WTC11 (cell line): ENCODE measurements around the gene BPIFA3. TPM values are rescaled to one million over a fixed set of nuclear protein-coding genes. Genes with fewer than 3 reads are reported as not detected.
A peak's percentile ranks its signal among the peaks of the same experiment; 100 is the strongest.

Experiments
- ATAC-seq: fragments of 200-7000 bp; cut with Tn5 transposase; 2 replicates; pipeline ENCODE4 v1.10.0; 2021; ENCODE audit warnings: mild to moderate bottlenecking, moderate library complexity
- CTCF ChIA-PET: fragments of 300-600 bp; sonication (Branson Sonifier 250); formaldehyde crosslinking; loops from one replicate; lab custom pipeline; 2021; ENCODE audit warnings: antibody characterized with exemption; lab: Charles Lee
- POLR2A ChIA-PET: fragments of 350-600 bp; sonication (Branson Sonifier 250); formaldehyde crosslinking; loops from one replicate; lab custom pipeline; 2021; ENCODE audit warnings: antibody characterized with exemption; lab: Charles Lee
- DNase-seq: peaks from one replicate; pipeline ENCODE4 v3.0.0; 2021; ENCODE audit warnings: low spot score
- H3K27ac Mint-ChIP-seq: 2 replicates; pipeline ENCODE4 v1.8.0; 2021; ENCODE audit warnings: mixed read lengths
- H3K27me3 Mint-ChIP-seq: 2 replicates; pipeline ENCODE4 v1.8.0; 2021; ENCODE audit warnings: low read depth, mild to moderate bottlenecking, moderate library complexity, mixed read lengths
- H3K36me3 Mint-ChIP-seq: 2 replicates; pipeline ENCODE4 v1.8.0; 2021; ENCODE audit warnings: mixed read lengths
- H3K4me1 Mint-ChIP-seq: 2 replicates; pipeline ENCODE4 v1.8.0; 2022; ENCODE audit warnings: mixed read lengths
- H3K4me3 Mint-ChIP-seq: 2 replicates; pipeline ENCODE4 v1.8.0; 2021; ENCODE audit warnings: mild to moderate bottlenecking, moderate library complexity, mixed read lengths
- H3K9me3 Mint-ChIP-seq: 2 replicates; pipeline ENCODE4 v1.8.0; 2021; ENCODE audit warnings: mixed read lengths
- CBFB ChIP-seq: sonication (generic); formaldehyde crosslinking; IDR thresholded peaks from 2 replicates; pipeline ENCODE4 v1.8.1; 2022; ENCODE audit warnings: mild to moderate bottlenecking, low read depth, missing genetic modification reagents
- CREM ChIP-seq: sonication (generic); formaldehyde crosslinking; IDR thresholded peaks from 2 replicates; pipeline ENCODE4 v1.8.1; 2022; ENCODE audit warnings: mild to moderate bottlenecking, missing genetic modification reagents, moderate library complexity
- ERG ChIP-seq: fragments of 250-450 bp; sonication (Bioruptor Pico); IDR thresholded peaks from 2 replicates; pipeline ENCODE4 v1.8.0; 2021; ENCODE audit warnings: mild to moderate bottlenecking
- IRF2 ChIP-seq: sonication (generic); formaldehyde crosslinking; IDR thresholded peaks from 2 replicates; pipeline ENCODE4 v1.8.0; 2022; ENCODE audit warnings: low read depth, missing genetic modification reagents, borderline replicate concordance
- NFATC4 ChIP-seq: fragments of 250-450 bp; sonication (Bioruptor Pico); IDR thresholded peaks from 2 replicates; pipeline ENCODE4 v1.9.0; 2021; ENCODE audit warnings: mild to moderate bottlenecking
- NR1H2 ChIP-seq: sonication (generic); formaldehyde crosslinking; IDR thresholded peaks from 2 replicates; pipeline ENCODE4 v1.9.0; 2021; ENCODE audit warnings: mild to moderate bottlenecking, moderate library complexity, missing genetic modification reagents
- RELA ChIP-seq: sonication (generic); formaldehyde crosslinking; IDR thresholded peaks from 2 replicates; pipeline ENCODE4 v1.8.1; 2022; ENCODE audit warnings: missing genetic modification reagents, mild to moderate bottlenecking, borderline replicate concordance
- RORB ChIP-seq: fragments of 250-450 bp; sonication (Bioruptor Pico); IDR thresholded peaks from 2 replicates; pipeline ENCODE4 v1.9.0; 2021; ENCODE audit warnings: mild to moderate bottlenecking
- TEAD1 ChIP-seq: sonication (generic); formaldehyde crosslinking; IDR thresholded peaks from 2 replicates; pipeline ENCODE4 v1.8.0; 2022; ENCODE audit warnings: mild to moderate bottlenecking, missing genetic modification reagents
- ZBTB43 ChIP-seq: sonication (generic); formaldehyde crosslinking; IDR thresholded peaks from 2 replicates; pipeline ENCODE4 v1.8.1; 2023; ENCODE audit warnings: mild to moderate bottlenecking, missing genetic modification reagents
- ZNF138 ChIP-seq: sonication (generic); formaldehyde crosslinking; conservative IDR thresholded peaks from 2 replicates; pipeline ENCODE4 v1.8.1; 2022; ENCODE audit warnings: mild to moderate bottlenecking, moderate library complexity, missing genetic modification reagents
- ZNF416 ChIP-seq: fragments of 250-450 bp; sonication (Bioruptor Pico); IDR thresholded peaks from 2 replicates; pipeline ENCODE4 v1.9.0; 2021; ENCODE audit warnings: mild to moderate bottlenecking, inconsistent platforms
- ZNF532 ChIP-seq: fragments of 250-450 bp; sonication (Bioruptor Pico); IDR thresholded peaks from 2 replicates; pipeline ENCODE4 v1.9.0; 2021; ENCODE audit warnings: mild to moderate bottlenecking, borderline replicate concordance
- total RNA-seq: library from RNA; stranded (reverse); gene quantifications from 3 replicates; pipeline ENCODE4 v1.2.3, GENCODE V29; 2021
- TF ChIP-seq, protein P1 (sequence below): sonication (generic); formaldehyde crosslinking; IDR thresholded peaks from 2 replicates; pipeline ENCODE4 v1.8.1; 2023; ENCODE audit warnings: mild to moderate bottlenecking, moderate library complexity, missing genetic modification reagents
- TF ChIP-seq, protein P2 (sequence below): sonication (generic); formaldehyde crosslinking; IDR thresholded peaks from 2 replicates; pipeline ENCODE4 v1.8.0; 2022; ENCODE audit warnings: mild to moderate bottlenecking, missing genetic modification reagents
- TF ChIP-seq, protein P3 (sequence below): fragments of 250-450 bp; sonication (Bioruptor Pico); IDR thresholded peaks from 2 replicates; pipeline ENCODE4 v1.9.0; 2021; ENCODE audit warnings: moderate library complexity, mild to moderate bottlenecking, inconsistent platforms, borderline replicate concordance
- TF ChIP-seq, protein P4 (sequence below): sonication (generic); formaldehyde crosslinking; IDR thresholded peaks from 2 replicates; pipeline ENCODE4 v1.8.0; 2022; ENCODE audit warnings: mild to moderate bottlenecking, missing genetic modification reagents
- TF ChIP-seq, protein P5 (sequence below): fragments of 250-450 bp; sonication (Bioruptor Pico); IDR thresholded peaks from 2 replicates; pipeline ENCODE4 v1.9.0; 2021; ENCODE audit warnings: mild to moderate bottlenecking

Gene BPIFA3
- total RNA-seq, 1 experiment from 2014 or later = not detected

DNA sequence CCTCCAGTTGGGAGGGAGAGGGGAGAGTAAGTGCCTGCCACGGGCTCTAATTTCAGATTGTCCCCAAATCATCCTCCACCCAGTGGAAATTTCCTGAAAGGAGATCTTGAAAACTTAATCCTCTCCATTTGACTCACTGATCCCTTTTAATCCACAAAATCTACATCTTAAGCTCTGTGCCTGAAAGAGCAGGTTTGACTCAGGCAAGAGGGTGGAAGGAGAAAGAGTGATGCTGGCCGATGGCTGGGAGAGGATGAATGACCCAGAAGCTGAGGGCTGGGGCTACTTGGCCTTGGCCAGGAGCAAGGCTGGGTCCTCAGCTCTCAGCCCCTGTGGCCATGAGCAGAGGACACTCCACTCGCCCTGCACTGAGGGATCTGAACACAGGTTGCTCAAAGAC is 41.1 kb upstream of the BPIFA3 start:
- no peak overlapping the region for H3K27ac Mint-ChIP-seq
- no peak overlapping the region for H3K4me3 Mint-ChIP-seq
- H3K27me3 Mint-ChIP-seq = peaks cover 3% of the 10 kb centered on the region
- TF ChIP-seq, protein P1, sequence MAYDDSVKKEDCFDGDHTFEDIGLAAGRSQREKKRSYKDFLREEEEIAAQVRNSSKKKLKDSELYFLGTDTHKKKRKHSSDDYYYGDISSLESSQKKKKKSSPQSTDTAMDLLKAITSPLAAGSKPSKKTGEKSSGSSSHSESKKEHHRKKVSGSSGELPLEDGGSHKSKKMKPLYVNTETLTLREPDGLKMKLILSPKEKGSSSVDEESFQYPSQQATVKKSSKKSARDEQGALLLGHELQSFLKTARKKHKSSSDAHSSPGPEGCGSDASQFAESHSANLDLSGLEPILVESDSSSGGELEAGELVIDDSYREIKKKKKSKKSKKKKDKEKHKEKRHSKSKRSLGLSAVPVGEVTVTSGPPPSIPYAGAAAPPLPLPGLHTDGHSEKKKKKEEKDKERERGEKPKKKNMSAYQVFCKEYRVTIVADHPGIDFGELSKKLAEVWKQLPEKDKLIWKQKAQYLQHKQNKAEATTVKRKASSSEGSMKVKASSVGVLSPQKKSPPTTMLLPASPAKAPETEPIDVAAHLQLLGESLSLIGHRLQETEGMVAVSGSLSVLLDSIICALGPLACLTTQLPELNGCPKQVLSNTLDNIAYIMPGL (CRISPR knock-in tag) = no peak
- H3K36me3 Mint-ChIP-seq = no peaks in the 10 kb centered on the region
- POLR2A ChIA-PET = interaction anchor here (0.6 kb wide), 1 partner anchor 1603 kb away, joined by 3 read pairs; no protein-coding TSS in a partner anchor
- DNase-seq = no peak
- CTCF ChIA-PET = interaction anchor here (0.6 to 1.2 kb wide), 2 partner anchors 80 to 342 kb away, joined by 4 to 6 read pairs; no protein-coding TSS in a partner anchor
- H3K9me3 Mint-ChIP-seq = peaks cover 5% of the 10 kb centered on the region
- peaks cover 11% of the 10 kb centered on the region for H3K4me1 Mint-ChIP-seq
- ATAC-seq = no peak

GRCh38 chr20:33177866-33178265 is 39.3 kb upstream of the BPIFA3 start:
- H3K27me3 Mint-ChIP-seq = no peaks in the 10 kb centered on the region
- no peaks in the 10 kb centered on the region for H3K36me3 Mint-ChIP-seq
- TF ChIP-seq, protein P2, sequence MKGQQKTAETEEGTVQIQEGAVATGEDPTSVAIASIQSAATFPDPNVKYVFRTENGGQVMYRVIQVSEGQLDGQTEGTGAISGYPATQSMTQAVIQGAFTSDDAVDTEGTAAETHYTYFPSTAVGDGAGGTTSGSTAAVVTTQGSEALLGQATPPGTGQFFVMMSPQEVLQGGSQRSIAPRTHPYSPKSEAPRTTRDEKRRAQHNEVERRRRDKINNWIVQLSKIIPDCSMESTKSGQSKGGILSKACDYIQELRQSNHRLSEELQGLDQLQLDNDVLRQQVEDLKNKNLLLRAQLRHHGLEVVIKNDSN (CRISPR knock-in tag) = no peak
- TF ChIP-seq ZBTB43 (CRISPR knock-in tag) (no peak), NFATC4 (no peak), TEAD1 (CRISPR knock-in tag) (no peak), CREM (CRISPR knock-in tag) (no peak), RORB (CRISPR knock-in tag) (no peak), ZNF416 (CRISPR knock-in tag) (no peak), CBFB (no peak)
- TF ChIP-seq, protein P3, sequence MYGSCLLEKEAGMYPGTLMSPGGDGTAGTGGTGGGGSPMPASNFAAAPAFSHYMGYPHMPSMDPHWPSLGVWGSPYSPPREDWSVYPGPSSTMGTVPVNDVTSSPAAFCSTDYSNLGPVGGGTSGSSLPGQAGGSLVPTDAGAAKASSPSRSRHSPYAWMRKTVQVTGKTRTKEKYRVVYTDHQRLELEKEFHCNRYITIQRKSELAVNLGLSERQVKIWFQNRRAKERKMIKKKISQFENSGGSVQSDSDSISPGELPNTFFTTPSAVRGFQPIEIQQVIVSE (CRISPR knock-in tag) = no peak
- POLR2A ChIA-PET = no interaction called here
- ATAC-seq = no peak
- H3K4me3 Mint-ChIP-seq = no peak overlapping the region
- peaks cover 11% of the 10 kb centered on the region for H3K4me1 Mint-ChIP-seq
- DNase-seq = no peak
- CTCF ChIA-PET = interaction anchor here (0.7 kb wide), 1 partner anchor 85 kb away, joined by 3 read pairs; no protein-coding TSS in a partner anchor
- H3K9me3 Mint-ChIP-seq = peaks cover under 1% of the 10 kb centered on the region
- H3K27ac Mint-ChIP-seq = no peak overlapping the region; the same call in 1 of the 2 replicates

- Mint-ChIP-seq H3K36me3 (peaks cover 5% of the 10 kb centered on the region; the same call in 1 of the 2 replicates), H3K27ac (no peak overlapping the region), H3K4me3 (no peak overlapping the region), H3K27me3 (no peaks in the 10 kb centered on the region), H3K4me1 (peaks cover 11% of the 10 kb centered on the region), H3K9me3 (peaks cover 9% of the 10 kb centered on the region)
- POLR2A ChIA-PET = no interaction called here
- DNase-seq (peak; percentile 55), ATAC-seq (peak; percentile 77)
- CTCF ChIA-PET = no interaction called here
- TF ChIP-seq NR1H2 (CRISPR knock-in tag) (no peak), RELA (CRISPR knock-in tag) (no peak), IRF2 (no peak), ERG (CRISPR knock-in tag) (no peak), ZNF138 (CRISPR knock-in tag) (no peak), ZNF532 (no peak), ZNF416 (CRISPR knock-in tag) (no peak)
- TF ChIP-seq, protein P4, sequence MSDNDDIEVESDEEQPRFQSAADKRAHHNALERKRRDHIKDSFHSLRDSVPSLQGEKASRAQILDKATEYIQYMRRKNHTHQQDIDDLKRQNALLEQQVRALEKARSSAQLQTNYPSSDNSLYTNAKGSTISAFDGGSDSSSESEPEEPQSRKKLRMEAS = no peak
- TF ChIP-seq, protein P5, sequence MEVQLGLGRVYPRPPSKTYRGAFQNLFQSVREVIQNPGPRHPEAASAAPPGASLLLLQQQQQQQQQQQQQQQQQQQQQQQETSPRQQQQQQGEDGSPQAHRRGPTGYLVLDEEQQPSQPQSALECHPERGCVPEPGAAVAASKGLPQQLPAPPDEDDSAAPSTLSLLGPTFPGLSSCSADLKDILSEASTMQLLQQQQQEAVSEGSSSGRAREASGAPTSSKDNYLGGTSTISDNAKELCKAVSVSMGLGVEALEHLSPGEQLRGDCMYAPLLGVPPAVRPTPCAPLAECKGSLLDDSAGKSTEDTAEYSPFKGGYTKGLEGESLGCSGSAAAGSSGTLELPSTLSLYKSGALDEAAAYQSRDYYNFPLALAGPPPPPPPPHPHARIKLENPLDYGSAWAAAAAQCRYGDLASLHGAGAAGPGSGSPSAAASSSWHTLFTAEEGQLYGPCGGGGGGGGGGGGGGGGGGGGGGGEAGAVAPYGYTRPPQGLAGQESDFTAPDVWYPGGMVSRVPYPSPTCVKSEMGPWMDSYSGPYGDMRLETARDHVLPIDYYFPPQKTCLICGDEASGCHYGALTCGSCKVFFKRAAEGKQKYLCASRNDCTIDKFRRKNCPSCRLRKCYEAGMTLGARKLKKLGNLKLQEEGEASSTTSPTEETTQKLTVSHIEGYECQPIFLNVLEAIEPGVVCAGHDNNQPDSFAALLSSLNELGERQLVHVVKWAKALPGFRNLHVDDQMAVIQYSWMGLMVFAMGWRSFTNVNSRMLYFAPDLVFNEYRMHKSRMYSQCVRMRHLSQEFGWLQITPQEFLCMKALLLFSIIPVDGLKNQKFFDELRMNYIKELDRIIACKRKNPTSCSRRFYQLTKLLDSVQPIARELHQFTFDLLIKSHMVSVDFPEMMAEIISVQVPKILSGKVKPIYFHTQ (CRISPR knock-in tag) = no peak
Measured at GRCh38 chr20:33178726-33179125, 38.4 kb upstream of the BPIFA3 start.
